OCI-LY7 (cell line): ENCODE results near the gene C12orf43. TPM values are rescaled to one million over a fixed set of nuclear protein-coding genes. Genes with fewer than 3 reads are reported as not detected.

Experiments
- BruUV-seq: library from RNA; stranded (reverse); fragments of 400-500 nt; replicated peaks from 2 replicates; lab custom pipeline; 2021; lab: Mats Ljungman, UMichigan
- CTCF ChIA-PET: fragments of 300-600 bp; sonication (Branson Sonifier 250); formaldehyde crosslinking; loops from one replicate; lab custom pipeline; 2022; ENCODE audit warnings: antibody characterized with exemption; ENCODE audit not compliant: unreplicated experiment; lab: Charles Lee
- POLR2A ChIA-PET: fragments of 300-600 bp; sonication (Branson Sonifier 250); formaldehyde crosslinking; loops from one replicate; lab custom pipeline; 2022; ENCODE audit warnings: antibody characterized with exemption; lab: Charles Lee
- DNase-seq: peaks from one replicate; pipeline ENCODE4 v3.0.0-alpha.2; 2015; ENCODE audit warnings: low spot score
- H2AFZ ChIP-seq: fragments of 200-600 bp; sonication (generic), shearing (Covaris generic); 2 replicates; pipeline ENCODE4 v1.6.1; 2014; ENCODE audit warnings: mild to moderate bottlenecking, antibody characterized with exemption, low read length, moderate library complexity
- H3K27ac ChIP-seq: fragments of 200-600 bp; sonication (generic); 2 replicates; pipeline ENCODE4 v1.5.1; 2014; ENCODE audit warnings: mixed run types, low read depth, mild to moderate bottlenecking, moderate library complexity, low read length, inconsistent platforms; ENCODE audit not compliant: poor library complexity, severe bottlenecking
- H3K36me3 ChIP-seq: fragments of 200-600 bp; sonication (generic); 2 replicates; pipeline ENCODE4 v1.6.1; 2014; ENCODE audit warnings: mild to moderate bottlenecking, antibody characterized with exemption, low read length, moderate library complexity, mixed read lengths; ENCODE audit not compliant: insufficient read depth
- H3K4me1 ChIP-seq: fragments of 200-600 bp; sonication (generic); 2 replicates; pipeline ENCODE4 v1.5.1; 2014; ENCODE audit warnings: mild to moderate bottlenecking, low read length; ENCODE audit not compliant: insufficient read depth, poor library complexity, severe bottlenecking
- H3K4me2 ChIP-seq: fragments of 200-600 bp; sonication (generic); 2 replicates; pipeline ENCODE4 v1.6.1; 2014; ENCODE audit warnings: mild to moderate bottlenecking, low read length
- H3K4me3 ChIP-seq: fragments of 200-600 bp; sonication (generic); 2 replicates; pipeline ENCODE4 v1.5.1; 2014; ENCODE audit warnings: mild to moderate bottlenecking, low read depth, low read length; ENCODE audit not compliant: poor library complexity, severe bottlenecking
- H3K79me2 ChIP-seq: fragments of 200-600 bp; sonication (generic); 2 replicates; pipeline ENCODE4 v1.6.1; 2016; ENCODE audit warnings: low read depth, mild to moderate bottlenecking, low read length, moderate library complexity, mixed read lengths; ENCODE audit not compliant: insufficient read depth
- H3K9me2 ChIP-seq: fragments of 200-600 bp; sonication (generic); 2 replicates; pipeline ENCODE4 v1.6.1; 2016; ENCODE audit warnings: mild to moderate bottlenecking, low read length, mixed read lengths; ENCODE audit not compliant: insufficient read depth
- H3K9me3 ChIP-seq: fragments of 200-600 bp; sonication (generic); 2 replicates; pipeline ENCODE4 v1.6.1; 2014; ENCODE audit warnings: mild to moderate bottlenecking, mixed run types, low read length, mixed read lengths
- H4K20me1 ChIP-seq: fragments of 200-600 bp; sonication (generic); 2 replicates; pipeline ENCODE4 v1.6.1; 2014; ENCODE audit warnings: mild to moderate bottlenecking, antibody characterized with exemption, low read length, moderate library complexity, mixed read lengths; ENCODE audit not compliant: insufficient read depth
- EZH2phosphoT487 ChIP-seq: fragments of 200-600 bp; sonication (generic); IDR thresholded peaks from 2 replicates; pipeline ENCODE4 v1.6.1; 2018; ENCODE audit warnings: low read depth, borderline replicate concordance, mild to moderate bottlenecking, mixed run types, antibody characterized with exemption, low read length, moderate library complexity, mixed read lengths
- intact Hi-C: fragments of 100-400 bp; cut with micrococcal nuclease; formaldehyde crosslinking; loops from one replicate; pipeline ENCODE4 v1.10.0; 2022; ENCODE audit not compliant: unreplicated experiment
- total RNA-seq, 2 experiments: library from RNA; depleted of rRNA in 1 of 2; stranded (reverse); fragments of >200 nt in 1 of 2; shearing (Covaris generic) in 1 of 2; gene quantifications; 2 replicates each; pipeline ENCODE4 v1.2.3, GENCODE V29; 2014 to 2022
- TF ChIP-seq, protein P1 (sequence below): fragments of 200-600 bp; sonication (generic); conservative IDR thresholded peaks from 2 replicates; pipeline ENCODE4 v1.5.1; 2014; ENCODE audit warnings: mild to moderate bottlenecking, antibody characterized with exemption, low read length, moderate library complexity, mixed read lengths

C12orf43 gene
- total RNA-seq, 2 experiments from 2014 or later: 21.4 to 24.7 TPM

DNA sequence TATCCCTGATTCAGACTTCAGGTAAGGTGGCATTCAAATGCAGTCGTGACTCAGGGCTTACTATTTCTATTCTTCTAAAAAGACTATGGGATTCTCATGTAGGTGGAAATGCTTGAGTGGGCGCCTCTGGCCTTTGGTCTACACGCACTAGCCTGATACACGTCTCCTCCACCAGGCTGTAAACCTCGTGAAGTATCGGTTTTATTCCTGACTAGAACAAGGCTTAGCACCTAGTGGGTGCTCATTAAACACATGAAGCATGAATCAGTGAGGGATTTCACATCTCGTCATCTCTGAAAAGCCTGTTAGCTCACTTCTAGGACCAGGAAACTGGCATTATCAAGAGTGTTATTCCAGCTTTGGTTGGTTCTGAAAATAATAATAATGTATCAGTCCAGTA is 55.6 kb downstream of the C12orf43 start:
- Histone ChIP-seq H3K9me3 (no peaks in the 10 kb centered on the region), H3K4me1 (no peaks in the 10 kb centered on the region), H3K9me2 (no peaks in the 10 kb centered on the region), H4K20me1 (no peaks in the 10 kb centered on the region), H3K27ac (no peak overlapping the region), H3K79me2 (no peaks in the 10 kb centered on the region), H2AFZ (no peak overlapping the region), H3K4me2 (no peak overlapping the region), H3K36me3 (no peaks in the 10 kb centered on the region), H3K4me3 (no peak overlapping the region)
- TF ChIP-seq EZH2phosphoT487: no peak
- TF ChIP-seq, protein P1, sequence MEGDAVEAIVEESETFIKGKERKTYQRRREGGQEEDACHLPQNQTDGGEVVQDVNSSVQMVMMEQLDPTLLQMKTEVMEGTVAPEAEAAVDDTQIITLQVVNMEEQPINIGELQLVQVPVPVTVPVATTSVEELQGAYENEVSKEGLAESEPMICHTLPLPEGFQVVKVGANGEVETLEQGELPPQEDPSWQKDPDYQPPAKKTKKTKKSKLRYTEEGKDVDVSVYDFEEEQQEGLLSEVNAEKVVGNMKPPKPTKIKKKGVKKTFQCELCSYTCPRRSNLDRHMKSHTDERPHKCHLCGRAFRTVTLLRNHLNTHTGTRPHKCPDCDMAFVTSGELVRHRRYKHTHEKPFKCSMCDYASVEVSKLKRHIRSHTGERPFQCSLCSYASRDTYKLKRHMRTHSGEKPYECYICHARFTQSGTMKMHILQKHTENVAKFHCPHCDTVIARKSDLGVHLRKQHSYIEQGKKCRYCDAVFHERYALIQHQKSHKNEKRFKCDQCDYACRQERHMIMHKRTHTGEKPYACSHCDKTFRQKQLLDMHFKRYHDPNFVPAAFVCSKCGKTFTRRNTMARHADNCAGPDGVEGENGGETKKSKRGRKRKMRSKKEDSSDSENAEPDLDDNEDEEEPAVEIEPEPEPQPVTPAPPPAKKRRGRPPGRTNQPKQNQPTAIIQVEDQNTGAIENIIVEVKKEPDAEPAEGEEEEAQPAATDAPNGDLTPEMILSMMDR: no peak
- CTCF ChIA-PET: interaction anchor here (0.9 kb wide), 1 partner anchor 10 kb away, joined by 3 read pairs; no protein-coding TSS in a partner anchor
- intact Hi-C loops: no loop called here
- no peak for DNase-seq
- no TSS peak for BruUV-seq
- POLR2A ChIA-PET: interaction anchor here (0.6 to 0.9 kb wide), 2 partner anchors 12 to 907 kb away, joined by 3 to 5 read pairs; no protein-coding TSS in a partner anchor

DNA sequence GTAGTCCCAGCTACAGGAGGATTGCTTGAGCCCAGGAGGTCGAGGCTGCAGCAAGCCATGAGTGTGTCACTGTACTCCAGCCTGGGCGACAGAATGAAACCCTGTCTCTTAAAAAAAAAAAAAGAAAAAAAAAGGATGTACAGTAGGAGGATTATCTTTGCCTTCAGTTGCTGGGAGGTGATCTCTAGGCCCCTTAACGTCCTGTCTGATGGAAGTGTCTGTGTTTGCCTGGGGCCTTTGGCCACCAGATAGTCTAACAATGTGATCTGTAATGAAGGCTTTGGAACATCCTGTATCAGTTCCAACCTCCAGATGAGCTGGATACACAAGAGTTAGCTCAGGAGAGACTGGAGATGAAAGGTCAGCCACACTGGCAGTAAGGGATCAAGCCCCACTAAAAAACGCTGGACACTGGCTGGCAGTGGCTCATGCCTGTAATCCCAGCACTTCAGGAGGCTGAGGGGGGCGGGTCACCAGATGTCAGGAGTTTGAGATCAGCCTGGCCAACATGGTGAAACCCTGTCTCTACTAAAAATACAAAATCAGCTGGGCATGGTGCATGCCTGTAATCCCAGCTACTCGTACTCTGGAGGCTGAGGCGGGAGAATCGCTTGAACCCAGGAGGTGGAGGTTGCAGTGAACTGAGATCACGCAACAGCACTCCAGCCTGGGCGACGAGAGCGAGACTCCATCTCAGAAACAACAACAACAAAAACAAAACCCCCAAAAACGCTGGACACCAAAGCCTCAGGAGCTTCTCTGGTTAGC is 57.0 kb downstream of the C12orf43 start:
- no peaks in the 10 kb centered on the region for H3K4me1 ChIP-seq
- ChIA-PET CTCF (no interaction called here), POLR2A (interaction anchor here (0.6 to 0.7 kb wide), 2 partner anchors 15 to 574 kb away, joined by 4 to 5 read pairs; no protein-coding TSS in a partner anchor)
- H3K4me3 ChIP-seq: no peak overlapping the region
- H2AFZ ChIP-seq: no peak overlapping the region
- H4K20me1 ChIP-seq: no peaks in the 10 kb centered on the region
- no TSS peak for BruUV-seq
- H3K36me3 ChIP-seq: no peaks in the 10 kb centered on the region
- H3K79me2 ChIP-seq: no peaks in the 10 kb centered on the region
- TF ChIP-seq, protein P1: no peak
- TF ChIP-seq EZH2phosphoT487: no peak
- no peaks in the 10 kb centered on the region for H3K9me2 ChIP-seq
- no peak for DNase-seq
- H3K27ac ChIP-seq: no peak overlapping the region
- intact Hi-C loops: no loop called here
- no peaks in the 10 kb centered on the region for H3K9me3 ChIP-seq
- no peak overlapping the region for H3K4me2 ChIP-seq
